Endothelial cell (in vitro differentiated cells): ENCODE results near the gene GTF2F1. TPM values are rescaled to one million over a fixed set of nuclear protein-coding genes. Genes with fewer than 3 reads are reported as not detected.

Experiments
- DNase-seq: peaks from one replicate; pipeline ENCODE4 v3.0.0; 2021; ENCODE audit warnings: low spot score
- H3K27ac Mint-ChIP-seq: one replicate; pipeline ENCODE4 v1.8.0; 2021; ENCODE audit warnings: mixed read lengths, inconsistent platforms; ENCODE audit not compliant: unreplicated experiment
- H3K27me3 Mint-ChIP-seq: one replicate; pipeline ENCODE4 v1.8.0; 2021; ENCODE audit warnings: mild to moderate bottlenecking, moderate library complexity, mixed read lengths, inconsistent platforms; ENCODE audit not compliant: unreplicated experiment
- H3K36me3 Mint-ChIP-seq: one replicate; pipeline ENCODE4 v1.8.0; 2021; ENCODE audit warnings: mild to moderate bottlenecking, low read depth, mixed read lengths, inconsistent platforms; ENCODE audit not compliant: unreplicated experiment
- H3K4me1 Mint-ChIP-seq: one replicate; pipeline ENCODE4 v1.8.0; 2021; ENCODE audit warnings: mild to moderate bottlenecking, mixed read lengths, inconsistent platforms; ENCODE audit not compliant: unreplicated experiment
- H3K4me3 Mint-ChIP-seq: one replicate; pipeline ENCODE4 v1.8.0; 2021; ENCODE audit warnings: mild to moderate bottlenecking, mixed read lengths, inconsistent platforms; ENCODE audit not compliant: unreplicated experiment
- H3K9me3 Mint-ChIP-seq: one replicate; pipeline ENCODE4 v1.8.0; 2021; ENCODE audit warnings: mixed read lengths, inconsistent platforms; ENCODE audit not compliant: unreplicated experiment
- long read RNA-seq: library from polyadenylated mRNA; unstranded; transcript quantifications from one replicate; pipeline ENCODE4 v2.0.0, GENCODE V29; 2020; ENCODE audit not compliant: unreplicated experiment
- total RNA-seq: library from RNA; stranded (reverse); fragmentation: NEBNext Ultra II Directional; extraction: Animal tissue kit (Norgen Biotek cat#: 25700); gene quantifications from one replicate; pipeline ENCODE4 v1.2.1, GENCODE V29; 2021; ENCODE audit not compliant: unreplicated experiment
- TF ChIP-seq, protein P1 (sequence below): fragments of 200-600 bp; sonication (generic); IDR thresholded peaks from one replicate; pipeline ENCODE4 v1.5.0; 2021; ENCODE audit warnings: antibody characterized with exemption; ENCODE audit not compliant: unreplicated experiment

Gene GTF2F1, protein sequence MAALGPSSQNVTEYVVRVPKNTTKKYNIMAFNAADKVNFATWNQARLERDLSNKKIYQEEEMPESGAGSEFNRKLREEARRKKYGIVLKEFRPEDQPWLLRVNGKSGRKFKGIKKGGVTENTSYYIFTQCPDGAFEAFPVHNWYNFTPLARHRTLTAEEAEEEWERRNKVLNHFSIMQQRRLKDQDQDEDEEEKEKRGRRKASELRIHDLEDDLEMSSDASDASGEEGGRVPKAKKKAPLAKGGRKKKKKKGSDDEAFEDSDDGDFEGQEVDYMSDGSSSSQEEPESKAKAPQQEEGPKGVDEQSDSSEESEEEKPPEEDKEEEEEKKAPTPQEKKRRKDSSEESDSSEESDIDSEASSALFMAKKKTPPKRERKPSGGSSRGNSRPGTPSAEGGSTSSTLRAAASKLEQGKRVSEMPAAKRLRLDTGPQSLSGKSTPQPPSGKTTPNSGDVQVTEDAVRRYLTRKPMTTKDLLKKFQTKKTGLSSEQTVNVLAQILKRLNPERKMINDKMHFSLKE
- 95.5 TPM for total RNA-seq
- long read RNA-seq, transcript GTF2F1-201 (13 exons, 2,731 nt): major isoform, 52 of 72 reads
- long read RNA-seq, partial matches to known transcripts: 10 of 72 reads
- long read RNA-seq, other reads (novel, unspliced or antisense): 10 of 72 reads

DNA sequence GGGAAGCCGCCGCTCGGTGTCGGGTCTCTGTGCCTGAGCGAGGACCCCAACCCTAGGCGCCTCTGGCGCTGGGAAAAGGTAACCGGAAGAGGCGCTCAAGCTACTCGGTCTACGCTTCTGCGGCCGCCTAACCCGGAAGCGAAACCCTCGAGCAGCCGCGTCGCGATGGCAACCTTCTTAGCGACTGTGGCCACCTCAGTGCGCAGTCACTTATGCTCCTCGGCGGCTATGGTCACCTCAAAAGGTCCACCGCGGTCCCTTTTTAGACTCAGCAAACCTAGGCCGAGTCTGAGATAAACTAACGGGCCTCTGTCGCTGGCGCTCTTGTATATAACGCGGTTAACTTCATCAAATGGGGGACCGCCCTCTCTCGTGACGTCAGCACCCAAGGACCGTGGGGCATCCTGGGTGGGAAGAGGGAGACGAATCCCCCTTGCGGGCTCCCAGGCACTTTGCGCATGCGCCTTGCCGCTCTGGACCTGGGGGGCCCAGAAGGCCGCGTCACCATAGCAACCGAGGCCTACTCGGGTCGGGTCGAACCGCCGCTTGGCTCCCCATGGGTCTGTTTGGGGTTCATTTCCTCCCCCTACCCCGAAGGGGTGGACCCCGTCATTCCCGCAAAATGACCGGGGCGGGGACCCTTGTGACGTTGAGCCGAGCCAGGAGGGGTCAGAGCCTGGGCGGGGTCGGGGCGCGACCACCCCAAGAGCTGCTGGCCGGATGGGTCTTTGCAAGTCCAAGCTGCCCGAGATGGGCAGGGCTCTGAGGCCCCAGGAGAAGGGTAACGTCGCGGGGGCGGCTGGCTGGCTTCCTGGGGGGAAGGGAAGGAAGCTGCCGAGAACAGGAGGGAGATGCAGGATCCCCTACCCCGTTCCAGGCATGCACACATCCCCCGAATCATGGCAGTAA is at the start of gene GTF2F1:
Gene GTF2F1, minus strand, starts transcription at position 91 of the 909 bp plus-strand sequence. CDS start 169 bp downstream, outside the sequence.
- H3K27ac Mint-ChIP-seq: peak within 1 kb of the TSS; percentile 98
- H3K4me1 Mint-ChIP-seq: peaks cover 26% of the 10 kb centered on the region
- TF ChIP-seq, protein P1, sequence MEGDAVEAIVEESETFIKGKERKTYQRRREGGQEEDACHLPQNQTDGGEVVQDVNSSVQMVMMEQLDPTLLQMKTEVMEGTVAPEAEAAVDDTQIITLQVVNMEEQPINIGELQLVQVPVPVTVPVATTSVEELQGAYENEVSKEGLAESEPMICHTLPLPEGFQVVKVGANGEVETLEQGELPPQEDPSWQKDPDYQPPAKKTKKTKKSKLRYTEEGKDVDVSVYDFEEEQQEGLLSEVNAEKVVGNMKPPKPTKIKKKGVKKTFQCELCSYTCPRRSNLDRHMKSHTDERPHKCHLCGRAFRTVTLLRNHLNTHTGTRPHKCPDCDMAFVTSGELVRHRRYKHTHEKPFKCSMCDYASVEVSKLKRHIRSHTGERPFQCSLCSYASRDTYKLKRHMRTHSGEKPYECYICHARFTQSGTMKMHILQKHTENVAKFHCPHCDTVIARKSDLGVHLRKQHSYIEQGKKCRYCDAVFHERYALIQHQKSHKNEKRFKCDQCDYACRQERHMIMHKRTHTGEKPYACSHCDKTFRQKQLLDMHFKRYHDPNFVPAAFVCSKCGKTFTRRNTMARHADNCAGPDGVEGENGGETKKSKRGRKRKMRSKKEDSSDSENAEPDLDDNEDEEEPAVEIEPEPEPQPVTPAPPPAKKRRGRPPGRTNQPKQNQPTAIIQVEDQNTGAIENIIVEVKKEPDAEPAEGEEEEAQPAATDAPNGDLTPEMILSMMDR: no peak
- peaks cover 19% of the 10 kb centered on the region for H3K27me3 Mint-ChIP-seq
- peak; percentile 92 for DNase-seq
- no peaks in the 10 kb centered on the region for H3K9me3 Mint-ChIP-seq
- peak within 1 kb of the TSS; percentile 94 for H3K4me3 Mint-ChIP-seq
- H3K36me3 Mint-ChIP-seq: peaks cover 23% of the 10 kb centered on the region

DNA sequence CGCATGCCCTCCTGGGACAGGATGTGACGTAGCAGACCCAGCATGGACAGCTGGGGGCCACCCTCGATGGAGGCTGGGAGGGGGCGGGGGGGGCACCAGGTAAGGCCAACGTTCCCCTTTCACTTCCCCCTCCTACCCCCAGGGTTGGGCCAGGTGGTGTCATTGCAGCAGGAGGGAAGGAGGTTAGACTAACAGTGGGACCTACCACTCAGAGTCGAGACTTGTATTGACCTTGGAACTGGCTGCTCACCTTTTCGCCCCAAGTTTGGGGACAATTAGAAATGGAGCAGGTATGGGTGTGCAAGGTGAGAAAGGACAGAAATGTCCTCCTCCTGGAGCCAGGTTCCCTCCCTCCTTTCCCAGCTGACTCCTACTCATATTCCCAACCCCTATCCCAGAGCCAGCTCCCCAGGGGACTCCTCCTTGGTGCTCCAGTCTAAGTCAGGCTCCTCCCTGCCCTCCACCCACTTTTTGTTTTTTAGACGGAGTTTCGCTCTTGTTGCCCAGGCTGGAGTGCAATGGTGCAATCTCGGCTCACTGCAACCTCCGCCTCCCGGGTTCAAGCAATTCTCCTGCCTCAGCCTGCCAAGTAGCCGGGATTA is 49.2 kb upstream of the GTF2F1 start:
- peaks cover 6% of the 10 kb centered on the region for H3K36me3 Mint-ChIP-seq
- H3K27ac Mint-ChIP-seq: no peak overlapping the region
- no peaks in the 10 kb centered on the region for H3K9me3 Mint-ChIP-seq
- peaks cover 1% of the 10 kb centered on the region for H3K27me3 Mint-ChIP-seq
- TF ChIP-seq, protein P1: no peak
- no peak overlapping the region for H3K4me3 Mint-ChIP-seq
- H3K4me1 Mint-ChIP-seq: no peaks in the 10 kb centered on the region
- DNase-seq: no peak

DNA sequence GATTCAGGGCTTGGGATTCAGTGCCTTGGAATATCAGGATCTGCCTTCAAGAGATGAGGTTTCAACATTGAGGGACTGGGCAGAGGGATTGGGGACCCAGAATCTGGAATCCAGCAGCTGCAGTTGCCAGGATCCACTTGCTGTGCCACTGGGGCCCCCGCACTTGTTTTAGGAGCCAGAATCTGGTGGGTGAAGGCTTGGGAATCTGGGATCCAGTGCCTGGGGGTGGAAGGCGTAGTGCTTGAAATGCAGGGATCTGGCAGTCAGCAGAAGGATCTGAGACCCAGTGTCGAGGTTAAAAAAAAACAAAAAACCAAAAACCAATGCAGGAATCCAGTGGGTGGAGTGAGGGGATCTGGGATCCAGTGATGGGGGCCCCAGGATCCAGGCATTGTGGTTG is 47.9 kb upstream of the GTF2F1 start:
- TF ChIP-seq, protein P1: no peak
- H3K4me1 Mint-ChIP-seq: no peaks in the 10 kb centered on the region
- H3K27ac Mint-ChIP-seq: no peak overlapping the region
- H3K9me3 Mint-ChIP-seq: no peaks in the 10 kb centered on the region
- H3K4me3 Mint-ChIP-seq: peak overlapping the region; percentile 8
- peaks cover 1% of the 10 kb centered on the region for H3K27me3 Mint-ChIP-seq
- no peaks in the 10 kb centered on the region for H3K36me3 Mint-ChIP-seq
- no peak for DNase-seq

DNA sequence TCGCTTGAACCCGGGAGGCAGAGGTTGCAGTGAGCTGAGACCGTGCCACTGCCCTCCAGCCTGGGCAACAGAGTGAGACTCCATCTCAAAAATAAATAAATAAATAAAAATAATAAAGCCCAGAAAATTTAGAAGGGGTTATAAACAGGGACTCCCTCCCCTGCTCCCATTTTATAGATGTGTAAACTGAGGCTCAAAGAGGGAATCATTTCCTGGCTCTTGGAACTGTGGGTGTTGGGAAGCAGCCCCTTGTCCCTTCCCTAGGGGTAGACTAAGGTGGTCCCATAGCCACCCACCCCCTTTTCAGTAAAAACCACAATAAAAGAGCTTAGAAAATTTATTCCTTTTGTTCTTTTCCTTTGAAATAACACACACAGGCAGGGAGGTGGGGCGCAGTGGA is 46.8 kb upstream of the GTF2F1 start:
- Mint-ChIP-seq H3K4me1 (no peaks in the 10 kb centered on the region), H3K9me3 (no peaks in the 10 kb centered on the region), H3K36me3 (no peaks in the 10 kb centered on the region), H3K27ac (no peak overlapping the region), H3K27me3 (peaks cover 1% of the 10 kb centered on the region), H3K4me3 (no peak overlapping the region)
- no peak for DNase-seq
- TF ChIP-seq, protein P1: no peak
